ENCODE data around the gene CYB5RL. TPM values are rescaled to one million over a fixed set of nuclear protein-coding genes. Genes with fewer than 3 reads are reported as not detected.

Gene CYB5RL
- total RNA-seq, 1 experiment from 2014 or later, result 13.1 TPM

GRCh38 chr1:54158071-54158470, 41.8 kb downstream of the CYB5RL start:
- Mint-ChIP-seq H3K4me1 (peaks cover 11% of the 10 kb centered on the region), H3K9me3 (no peaks in the 10 kb centered on the region), H3K36me3 (no peaks in the 10 kb centered on the region), H3K27ac (no peak overlapping the region), H3K27me3 (ENCODE audit: low read depth) (no peaks in the 10 kb centered on the region; the same call in 1 of the 2 replicates), H3K4me3 (no peak overlapping the region)
- TF ChIP-seq E2F4 (CRISPR knock-in tag; IDR thresholded peaks at IDR 0.05; ENCODE audit: borderline replicate concordance, low read depth) (no peak), PRDM15 (CRISPR knock-in tag; IDR thresholded peaks at IDR 0.05) (no peak), TP53 (CRISPR knock-in tag; IDR thresholded peaks at IDR 0.05) (no peak), RELA (CRISPR knock-in tag; IDR thresholded peaks at IDR 0.05; ENCODE audit: borderline replicate concordance) (no peak), SMAD3 (CRISPR knock-in tag; IDR thresholded peaks at IDR 0.05; ENCODE audit: borderline replicate concordance) (no peak), GABPB1 (CRISPR knock-in tag; IDR thresholded peaks at IDR 0.05) (no peak), MYBL2 (CRISPR knock-in tag; IDR thresholded peaks at IDR 0.05) (no peak)
- DNase-seq (ENCODE audit: low spot score) (no peak), ATAC-seq (no peak)
- ChIA-PET CTCF (no interaction called here), POLR2A (no interaction called here)

GRCh38 chr1:54157401-54157800, 42.4 kb downstream of the CYB5RL start:
- no peak for DNase-seq (ENCODE audit: low spot score)
- ChIA-PET CTCF (interaction anchor here (1.2 kb wide), 1 partner anchor 36 kb away, joined by 3 read pairs; no protein-coding TSS in a partner anchor), POLR2A (no interaction called here)
- Mint-ChIP-seq H3K27me3 (ENCODE audit: low read depth) (no peaks in the 10 kb centered on the region; the same call in 1 of the 2 replicates), H3K4me1 (peaks cover 13% of the 10 kb centered on the region), H3K27ac (no peak overlapping the region), H3K9me3 (no peaks in the 10 kb centered on the region), H3K4me3 (no peak overlapping the region), H3K36me3 (no peaks in the 10 kb centered on the region)
- ATAC-seq, result no peak
- TF ChIP-seq JUN (CRISPR knock-in tag; IDR thresholded peaks at IDR 0.05) (no peak), ZNF138 (CRISPR knock-in tag; conservative IDR thresholded peaks at IDR 0.05) (no peak), MAX (CRISPR knock-in tag; IDR thresholded peaks at IDR 0.05) (no peak), ZNF532 (CRISPR knock-in tag; IDR thresholded peaks at IDR 0.05; ENCODE audit: borderline replicate concordance) (no peak), ATF1 (CRISPR knock-in tag; IDR thresholded peaks at IDR 0.05) (no peak), GTF2I (CRISPR knock-in tag; conservative IDR thresholded peaks at IDR 0.05) (no peak), PRRX2 (CRISPR knock-in tag; IDR thresholded peaks at IDR 0.05) (no peak), ZMAT4 (CRISPR knock-in tag; IDR thresholded peaks at IDR 0.05) (no peak)

Data from WTC11 (cell line).